ENCODE data around the gene PDE9A. TPM values are rescaled to one million over a fixed set of nuclear protein-coding genes. Genes with fewer than 3 reads are reported as not detected.
A peak's percentile ranks its signal among the peaks of the same experiment; 100 is the strongest.

PDE9A gene
- total RNA-seq, 1 experiment from 2014 or later, result 31.9 TPM

- Histone ChIP-seq H3K14ac (ENCODE audit: insufficient read depth, low read length) (no peak overlapping the region), H3K23me2 (ENCODE audit: insufficient read length, low read depth, low read length, poor library complexity, severe bottlenecking) (no peaks in the 10 kb centered on the region), H2BK15ac (ENCODE audit: low read depth, low read length) (no peak overlapping the region), H2BK120ac (ENCODE audit: low read depth, low read length, poor library complexity, severe bottlenecking) (no peak overlapping the region), H4K20me1 (ENCODE audit: control insufficient read depth, insufficient read depth, insufficient read length) (no peaks in the 10 kb centered on the region), H3K79me2 (ENCODE audit: insufficient read depth, low read length) (no peaks in the 10 kb centered on the region), H4K8ac (replicated peaks; ENCODE audit: insufficient read length, low read depth, low read length) (no peak overlapping the region), H3K27ac (ENCODE audit: insufficient read length, low read depth, low read length) (no peak overlapping the region), H2BK5ac (ENCODE audit: insufficient read length, low read length) (no peak overlapping the region), H3K4me2 (ENCODE audit: insufficient read depth, insufficient read length, low read length) (no peak overlapping the region), H3K23ac (ENCODE audit: insufficient read length, low read depth, low read length) (no peak overlapping the region), H2BK20ac (ENCODE audit: low read depth, low read length, poor library complexity, severe bottlenecking) (no peak overlapping the region), H2AK5ac (ENCODE audit: insufficient read length, low read length) (no peak overlapping the region), H4K91ac (ENCODE audit: insufficient read length, low read depth, low read length) (no peak overlapping the region), H2BK12ac (ENCODE audit: insufficient read length, low read depth, low read length) (no peak overlapping the region), H3K18ac (ENCODE audit: insufficient read length, low read depth, low read length) (no peak overlapping the region), H3T11ph (ENCODE audit: low read length) (no peak overlapping the region), H3K4me1 (ENCODE audit: insufficient read depth, low read length) (peaks cover 2% of the 10 kb centered on the region; the same call in 1 of the 2 replicates), H3K56ac (ENCODE audit: insufficient read length, low read depth, low read length) (no peak overlapping the region), H3K27me3 (ENCODE audit: insufficient read depth, low read length) (no peaks in the 10 kb centered on the region), H3K9ac (ENCODE audit: extremely low read depth, insufficient read length, low read length) (no peak overlapping the region), H3K9me3 (ENCODE audit: control insufficient read depth, low read depth, low read length) (no peaks in the 10 kb centered on the region), H4K5ac (ENCODE audit: insufficient read length, low read depth, low read length) (no peak overlapping the region), H3K79me1 (ENCODE audit: insufficient read depth, low read depth, low read length, poor library complexity, severe bottlenecking) (no peaks in the 10 kb centered on the region), H3K4ac (ENCODE audit: low read depth, low read length) (no peak overlapping the region), H2AFZ (ENCODE audit: low read length) (no peak overlapping the region)
- Mint-ChIP-seq H3K4me3 (peak overlapping the region in 1 of 2 experiments; percentile 50; a peak in 1 of 5 replicates), H3K27ac (peak overlapping the region in 2 of 3 experiments; percentile 44 to 62; a peak in 1 of 7 replicates), H3K27me3 (ENCODE audit: low read depth) (peaks cover 3% of the 10 kb centered on the region; the same call in 1 of the 2 replicates), H3K4me1 (peaks cover 38 to 46% of the 10 kb centered on the region in 2 experiments), H3K36me3 (ENCODE audit: insufficient read depth in 1 of 3, low read depth in 3 of 3) (no peaks in the 10 kb centered on the region), H3K9me3 (no peaks in the 10 kb centered on the region; a peak in 1 of 5 replicates)
- no peak for DNase-seq
- WGBS (ENCODE audit: extremely low coverage, insufficient read length, low lambda C conversion rate), result no CpG with 5 or more reads among the region's 6 CpGs
- TF ChIP-seq CTCF (conservative IDR thresholded peaks at IDR 0.05), result no peak
Measured at GRCh38 chr21:42794551-42794950, 141.1 kb downstream of the PDE9A start.
